Measurements from ENCODE around the gene ARHGEF10L.

- TF ChIP-seq ZNF155 (tag by site-specific recombination; IDR thresholded peaks at IDR 0.05) (no peak), ZNF423 (tag by site-specific recombination; IDR thresholded peaks at IDR 0.05) (no peak), ZSCAN30 (tag by site-specific recombination; IDR thresholded peaks at IDR 0.05) (no peak)
Measured at GRCh38 chr1:17527036-17527914, 12.2 kb upstream of the ARHGEF10L start.
